HG02763 (cell line): ENCODE data around the gene HS2ST1.
A peak's percentile ranks its signal among the peaks of the same experiment; 100 is the strongest.

Experiments
- ATAC-seq: cut with Tn5 transposase; IDR thresholded peaks from one replicate; pipeline ENCODE4 v1.9.1; 2021; ENCODE audit warnings: mild to moderate bottlenecking, moderate library complexity; ENCODE audit not compliant: unreplicated experiment

HS2ST1 gene

DNA sequence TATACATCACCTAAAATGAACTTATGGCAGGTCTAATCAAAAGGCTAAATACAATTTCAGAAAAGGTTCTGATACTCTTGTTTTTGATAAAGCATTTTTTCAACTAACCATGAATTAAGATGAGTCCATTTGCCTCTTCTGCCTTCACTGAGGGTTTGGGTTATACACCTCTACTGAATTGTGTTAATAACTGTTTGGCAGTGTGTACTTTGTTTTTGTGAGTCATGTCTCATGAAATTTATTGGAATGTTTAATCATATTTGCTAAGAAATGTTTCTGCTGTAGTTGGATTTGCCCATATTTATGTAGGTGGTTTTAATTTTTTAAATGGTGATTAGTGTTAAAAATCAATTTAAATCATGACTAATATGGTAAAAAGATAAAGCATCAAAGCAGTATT lies 190.5 kb downstream of the HS2ST1 start:
- no peak for ATAC-seq

DNA sequence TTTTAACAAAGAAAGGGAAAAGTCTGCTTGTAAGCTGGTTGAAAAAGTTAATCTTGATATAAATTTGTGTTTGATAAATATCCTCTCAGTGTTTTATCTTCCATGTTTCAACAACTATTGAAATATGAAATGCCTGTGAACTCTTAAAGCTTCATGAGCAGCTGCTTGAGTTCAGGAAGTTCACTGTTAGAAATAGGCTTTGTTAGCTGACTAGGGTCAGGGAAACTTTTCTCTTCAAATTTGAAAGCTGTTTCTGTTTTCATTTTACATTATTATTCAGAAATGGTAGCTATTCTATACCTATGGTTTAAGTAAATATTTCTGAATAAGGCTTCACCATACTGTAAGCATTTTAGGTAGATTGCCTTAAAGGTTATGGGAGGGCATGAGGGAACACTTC lies 191.7 kb downstream of the HS2ST1 start:
- no peak for ATAC-seq

DNA sequence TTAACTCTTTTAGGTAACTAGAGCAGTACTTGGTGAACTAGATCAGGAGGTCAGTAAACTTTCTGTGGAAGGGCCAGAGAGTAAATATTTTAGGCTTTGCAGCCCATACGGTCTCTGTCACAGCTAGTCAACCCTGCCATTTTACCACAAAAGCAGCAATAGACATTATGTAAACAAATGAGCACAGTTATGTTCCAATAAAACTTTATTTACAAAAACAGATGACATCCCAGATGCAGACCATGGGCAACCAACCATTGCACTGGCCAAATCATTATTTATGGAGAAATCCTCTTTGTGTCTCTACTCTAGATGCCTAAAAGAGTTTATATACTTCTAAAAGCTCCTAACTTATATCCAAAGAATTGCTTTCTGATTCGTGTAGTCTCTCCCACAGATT lies 192.4 kb downstream of the HS2ST1 start:
- no peak for ATAC-seq

DNA sequence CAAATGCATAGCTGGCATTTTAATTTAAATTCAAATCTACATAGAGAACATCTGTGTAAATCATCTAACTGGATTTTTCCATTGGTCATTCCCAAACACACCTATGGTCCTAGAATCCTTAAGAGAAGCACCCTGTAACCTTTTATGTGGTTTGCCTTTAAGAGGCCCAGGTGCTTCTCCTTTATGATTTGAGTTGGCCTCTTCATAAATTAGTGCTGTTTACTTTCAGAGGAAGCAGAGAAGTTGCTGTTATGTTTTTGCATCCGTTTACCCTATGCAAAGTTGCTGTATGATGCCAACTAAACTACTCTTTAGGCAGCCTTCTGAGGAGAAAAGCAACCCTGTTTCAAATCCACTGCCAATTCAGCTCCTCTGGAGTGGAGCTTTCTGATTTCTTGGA lies 193.8 kb downstream of the HS2ST1 start:
- ATAC-seq: no peak

DNA sequence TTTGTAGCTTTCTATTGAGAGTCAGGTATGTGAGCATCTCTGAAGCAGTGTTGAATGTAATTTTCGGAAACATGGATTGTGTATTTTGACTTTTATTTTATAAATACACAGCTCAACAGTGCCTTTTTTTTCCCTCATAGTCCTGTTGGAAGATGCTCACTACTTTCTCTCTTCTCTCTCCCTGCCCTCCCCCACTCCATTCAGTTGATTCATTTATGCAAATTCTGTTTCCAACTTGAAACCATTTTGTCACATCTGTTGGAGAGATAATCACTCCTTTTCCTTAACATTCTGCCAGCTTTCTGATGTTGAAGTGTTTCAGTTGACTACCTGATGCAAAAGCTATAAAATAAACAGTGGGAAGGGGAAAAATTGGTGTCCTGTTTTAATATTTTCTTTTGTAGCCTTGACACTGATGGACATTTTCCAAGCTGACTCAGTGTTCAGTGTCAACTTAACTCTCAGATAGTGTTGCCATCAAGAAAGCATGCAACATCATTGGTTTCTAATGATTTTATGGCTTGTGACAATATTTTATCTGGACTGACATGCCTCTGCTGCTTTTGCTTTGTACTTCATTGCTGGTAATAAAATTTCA lies 194.5 kb downstream of the HS2ST1 start:
- ATAC-seq: no peak

DNA sequence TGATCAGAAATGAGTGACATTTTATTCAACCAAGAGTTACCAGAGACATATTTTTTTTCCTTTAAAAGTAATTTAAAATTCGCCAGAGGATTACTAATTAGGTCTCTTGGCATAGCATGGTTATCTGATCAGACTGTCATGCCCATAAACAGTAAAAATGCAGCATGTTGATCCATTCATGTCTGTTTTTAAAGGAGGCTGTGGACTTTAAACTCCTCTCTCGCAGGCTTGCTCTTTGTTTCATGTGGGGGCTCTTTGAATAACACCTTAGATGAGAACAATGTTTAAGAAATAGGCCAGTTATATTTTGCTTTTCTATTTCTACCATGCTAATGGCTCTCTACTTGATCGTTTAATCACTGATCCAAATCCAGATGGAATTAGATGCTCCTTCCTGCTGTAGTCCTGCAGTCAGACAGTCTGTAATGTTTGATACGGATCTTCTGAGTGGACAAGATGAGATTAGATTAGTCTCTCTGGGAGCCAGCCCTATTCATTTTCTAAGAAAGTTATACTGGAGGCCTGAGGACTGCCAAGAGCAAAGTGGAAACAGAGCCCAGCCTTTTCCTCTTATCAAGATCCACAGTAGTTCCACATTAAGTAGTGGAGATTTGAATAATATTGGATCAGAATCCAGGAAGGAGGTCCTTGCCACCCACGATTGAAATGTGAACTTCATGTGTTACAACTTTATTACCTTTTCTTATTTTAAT lies 197.4 kb downstream of the HS2ST1 start:
- no peak for ATAC-seq

DNA sequence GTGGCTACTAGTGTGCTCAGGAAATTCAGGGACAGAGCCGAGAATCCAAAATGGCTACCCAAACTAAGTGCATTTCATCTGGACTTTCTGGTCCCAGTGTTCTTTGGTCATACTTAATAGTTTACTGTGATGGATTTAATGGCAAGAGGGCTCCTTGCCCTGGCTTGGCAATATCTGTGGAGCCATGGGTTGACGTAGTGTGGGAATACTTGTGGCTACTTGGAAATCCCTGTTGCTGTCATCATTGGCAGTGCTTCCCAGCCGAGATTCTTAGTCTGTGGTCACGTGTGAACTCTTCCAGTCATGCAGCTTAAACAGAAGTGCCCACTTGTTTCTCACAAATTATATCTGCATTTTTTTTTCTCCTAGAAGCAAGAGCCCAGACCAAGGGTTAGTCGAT lies 198.9 kb downstream of the HS2ST1 start:
- no peak for ATAC-seq

DNA sequence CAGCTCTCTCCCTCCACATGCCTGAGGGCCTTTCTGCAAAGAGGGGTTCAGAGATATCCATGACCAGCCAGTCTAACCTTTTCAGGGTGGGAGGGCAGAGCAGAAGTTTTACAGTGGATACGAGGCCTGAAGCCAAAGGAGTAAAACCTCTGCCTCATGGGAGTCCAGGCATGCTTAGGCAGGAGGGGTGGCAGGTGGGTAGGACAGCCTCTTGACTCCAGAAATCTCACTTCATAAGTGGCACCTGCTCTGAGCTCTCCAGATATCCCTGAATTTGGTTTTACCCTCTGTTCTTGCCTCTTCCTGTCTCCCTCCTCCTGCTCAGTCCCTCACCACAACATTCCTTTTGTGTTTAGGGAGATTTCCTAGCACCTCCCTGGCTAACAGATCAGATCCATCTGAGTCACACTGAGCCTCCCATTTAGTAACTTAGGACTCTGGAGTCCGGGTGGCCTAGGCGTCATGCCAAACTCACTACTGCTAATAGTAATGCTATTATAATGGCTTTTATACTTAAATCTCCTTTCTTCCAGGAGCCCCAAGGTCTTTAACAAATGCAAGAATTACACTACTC lies 201.0 kb downstream of the HS2ST1 start:
- ATAC-seq: no peak

DNA sequence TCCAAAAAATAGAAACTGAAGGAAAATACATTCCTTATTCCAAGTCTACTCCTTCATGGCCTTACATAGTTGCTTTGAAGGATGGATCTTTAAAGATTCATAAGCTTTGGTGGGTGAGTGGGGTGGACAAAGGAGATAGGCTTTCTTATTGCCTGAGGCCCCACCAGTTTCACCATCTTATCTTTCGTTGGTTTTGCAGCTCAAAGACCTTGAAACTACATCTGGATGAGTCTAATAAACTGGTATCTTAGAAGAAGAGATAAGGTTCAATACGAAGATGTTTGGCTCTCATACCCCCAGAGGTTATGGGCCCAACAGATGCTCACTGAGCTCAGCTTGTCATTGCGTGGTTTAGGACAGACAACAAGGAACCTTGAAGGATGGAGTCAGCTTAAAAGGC lies 201.5 kb downstream of the HS2ST1 start:
- ATAC-seq: no peak

DNA sequence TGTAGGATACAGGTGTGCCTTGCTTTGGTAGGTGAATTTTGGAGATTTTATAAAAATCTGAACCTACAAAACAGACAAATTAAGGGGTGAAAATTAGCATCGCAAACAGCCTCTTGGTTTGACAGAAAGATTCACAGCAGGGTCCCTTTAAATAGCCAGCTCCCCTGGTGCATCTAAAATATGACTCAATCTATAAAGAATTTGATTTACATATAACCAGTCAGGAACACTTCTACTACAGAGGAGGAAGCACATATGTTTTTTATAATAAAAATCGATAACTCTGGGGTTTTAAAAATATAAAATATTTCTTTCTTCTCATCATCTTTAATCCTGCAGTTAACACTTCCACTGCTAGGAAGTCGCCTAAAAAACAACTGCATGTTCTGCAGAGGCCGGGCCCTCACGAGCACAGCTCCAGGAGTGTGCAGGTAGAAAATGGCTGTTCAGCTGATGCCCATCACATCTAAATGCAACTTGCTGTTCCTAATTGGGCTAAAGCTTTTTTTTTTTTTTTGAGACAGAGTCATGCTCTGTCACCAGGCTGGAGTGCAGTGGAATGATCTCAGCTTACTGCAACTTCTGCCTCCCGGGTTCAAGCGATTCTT lies 203.4 kb downstream of the HS2ST1 start:
- ATAC-seq: no peak

DNA sequence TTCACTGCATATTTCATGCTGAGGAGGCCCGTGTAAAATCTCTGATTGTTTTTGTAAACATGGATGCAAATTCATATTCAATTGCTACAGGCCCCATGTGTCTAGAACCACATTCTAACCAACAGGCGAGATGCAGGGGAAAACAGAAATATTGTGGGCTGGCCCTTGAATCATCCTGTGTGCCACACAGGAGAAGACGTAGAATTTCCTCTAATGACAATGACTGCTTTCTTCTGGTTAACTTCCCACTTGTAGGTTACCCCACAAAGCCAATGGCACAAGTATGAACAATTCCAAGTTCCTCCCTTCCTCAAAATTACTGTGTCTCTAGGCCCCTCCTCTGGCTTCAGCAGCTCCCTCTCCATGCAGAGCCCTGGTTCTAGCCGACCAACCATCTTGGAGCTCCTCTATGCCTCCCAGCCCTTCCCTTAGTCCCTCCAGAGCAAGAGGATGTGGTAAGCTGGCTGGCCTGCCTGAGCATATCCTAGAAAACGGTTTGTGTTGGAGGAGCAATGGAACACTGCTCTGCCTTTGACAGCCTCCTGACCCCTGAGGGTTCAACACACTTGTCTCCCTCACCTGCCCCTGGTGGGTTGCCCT lies 205.2 kb downstream of the HS2ST1 start:
- ATAC-seq: no peak

DNA sequence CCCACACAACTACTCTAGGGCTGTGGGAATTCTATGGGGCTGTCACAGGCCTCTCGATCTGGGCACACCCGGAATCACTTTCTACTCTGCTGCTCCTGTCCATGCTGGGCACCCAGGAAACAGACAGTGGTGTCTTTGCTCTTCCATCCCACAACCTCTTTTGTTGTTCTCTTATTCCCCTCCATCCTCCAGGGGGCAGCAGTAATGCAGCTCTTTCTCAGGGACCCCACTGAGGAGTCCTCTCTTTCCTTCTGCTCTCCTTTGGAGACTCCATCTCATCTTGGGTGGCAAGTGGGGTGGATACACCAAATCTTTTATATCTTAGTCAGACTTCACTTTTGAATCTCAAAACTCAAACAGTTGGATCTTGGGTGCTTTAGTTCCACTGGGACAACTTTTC lies 206.3 kb downstream of the HS2ST1 start:
- no peak for ATAC-seq

DNA sequence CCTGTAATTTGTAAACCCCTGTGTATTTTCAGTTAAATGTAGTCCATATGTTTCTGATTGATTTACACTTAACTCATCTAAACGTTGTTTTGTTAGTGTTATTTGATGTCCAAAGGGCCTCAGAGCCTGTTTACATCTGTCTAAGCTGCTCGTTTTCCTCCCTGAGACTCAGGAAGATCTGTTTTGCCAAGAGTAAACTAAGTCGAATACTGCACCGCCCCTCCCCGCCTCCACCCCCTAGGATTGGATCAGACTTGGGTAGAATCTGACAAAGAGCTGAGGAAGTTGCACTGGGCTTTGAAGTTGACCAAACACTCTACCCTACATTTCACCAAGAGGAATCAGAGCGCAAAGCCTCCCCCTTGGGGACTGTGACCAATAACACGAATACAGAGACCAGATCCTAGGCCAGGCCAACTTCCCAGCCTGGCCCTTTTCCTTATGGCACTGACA lies 207.3 kb downstream of the HS2ST1 start:
- no peak for ATAC-seq

DNA sequence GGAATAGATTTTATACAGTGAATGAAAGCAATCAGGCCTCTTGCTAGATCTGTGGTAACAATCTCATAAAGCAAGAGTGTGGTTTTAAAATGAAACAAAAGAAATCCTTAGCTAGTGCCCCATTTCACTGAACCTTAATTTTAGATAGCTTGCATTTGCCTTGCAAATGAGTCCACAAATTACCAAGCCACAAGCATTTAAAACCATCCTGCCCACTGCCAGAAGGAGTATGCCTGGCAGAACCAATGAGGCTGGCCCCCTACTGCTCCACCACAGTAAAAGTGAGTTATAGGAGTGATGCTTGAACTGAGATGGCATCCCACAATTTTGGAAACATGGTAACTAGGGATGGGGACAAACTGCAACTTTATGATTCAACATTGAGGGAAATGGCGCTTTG lies 207.8 kb downstream of the HS2ST1 start:
- no peak for ATAC-seq

DNA sequence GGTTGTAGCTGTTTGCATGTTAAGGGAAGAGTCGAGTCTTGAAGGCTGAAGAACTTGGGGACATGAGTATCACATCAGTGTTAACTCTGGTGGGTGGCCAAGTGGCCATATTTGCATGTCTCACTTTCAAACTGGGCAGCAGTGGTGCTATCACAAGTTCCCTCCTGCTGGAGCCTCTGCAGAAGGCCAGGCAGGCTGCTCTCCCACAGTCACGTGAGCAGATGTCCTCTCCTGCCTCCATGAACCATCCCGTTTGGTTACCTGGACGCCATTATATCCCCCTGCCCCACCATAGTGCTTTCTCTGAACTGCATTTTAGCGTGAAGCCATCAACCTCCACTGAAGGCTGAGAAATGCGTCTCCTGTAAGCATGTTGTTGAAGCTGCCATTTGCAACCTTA lies 209.2 kb downstream of the HS2ST1 start:
- no peak for ATAC-seq

DNA sequence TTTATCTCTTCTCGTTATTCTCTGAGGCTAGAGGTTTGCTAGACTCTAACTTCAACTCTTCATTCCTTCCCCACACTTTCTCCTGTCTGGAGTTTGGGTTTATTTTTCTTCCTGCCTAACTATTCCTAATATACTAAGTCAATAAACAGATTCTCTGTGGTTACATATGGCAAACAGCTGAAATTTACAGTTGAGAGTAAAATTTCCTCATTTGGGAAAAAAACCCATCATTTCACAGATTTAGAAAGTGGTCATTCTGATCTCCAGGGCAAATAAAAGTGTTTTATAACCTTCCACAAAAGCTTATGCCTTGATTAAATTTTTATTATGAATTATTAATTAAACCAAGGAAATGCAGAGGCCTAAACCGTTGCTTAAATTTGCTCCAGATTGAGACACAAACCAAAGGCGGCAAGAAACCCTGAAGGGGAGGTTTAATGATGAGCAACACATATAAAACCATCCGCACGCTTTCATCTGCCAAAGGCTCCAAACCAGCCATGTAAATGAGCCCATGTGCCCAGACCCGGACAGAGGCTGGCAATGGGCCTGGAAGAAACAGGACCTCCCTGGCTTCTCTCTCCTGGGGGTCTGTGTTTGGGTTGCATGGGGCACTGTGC lies 212.6 kb downstream of the HS2ST1 start:
- no peak for ATAC-seq

DNA sequence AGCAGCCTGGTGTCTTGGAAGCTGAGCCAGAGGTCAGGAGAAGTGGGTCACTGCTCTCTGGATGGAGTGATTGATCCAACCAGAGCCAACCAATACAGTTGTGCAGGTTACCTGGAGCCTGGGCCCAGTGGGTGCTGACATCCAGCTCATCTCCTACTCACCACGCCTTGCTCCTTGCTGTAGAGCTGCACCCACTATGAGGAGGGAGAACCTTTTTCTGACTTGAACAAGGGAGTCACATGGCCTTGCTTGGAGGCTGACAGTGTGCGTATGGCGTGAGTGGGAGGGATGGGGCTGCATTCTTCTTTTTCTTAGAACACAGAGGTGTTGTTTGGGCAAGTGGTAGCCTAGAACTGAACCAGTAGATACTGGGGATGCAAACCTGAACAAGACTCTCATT lies 213.1 kb downstream of the HS2ST1 start:
- ATAC-seq: no peak

DNA sequence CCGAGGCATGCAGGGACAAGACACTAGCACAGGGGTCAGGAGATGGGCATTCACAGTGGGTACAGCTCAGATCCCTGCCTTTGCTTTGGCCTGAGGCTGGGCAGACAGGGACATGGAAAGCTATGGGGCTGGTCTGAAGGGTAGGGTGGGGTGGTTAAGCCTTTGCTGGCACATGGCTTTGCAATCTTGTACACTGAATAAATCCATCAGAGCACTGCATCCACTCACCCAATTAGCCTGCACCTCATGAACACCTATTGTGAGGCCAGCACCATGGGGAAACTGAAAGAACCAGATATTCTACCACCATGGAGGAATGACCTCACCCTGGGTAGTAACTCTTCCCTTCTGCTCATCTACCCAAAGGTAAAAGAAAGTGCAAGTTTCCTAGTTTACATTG lies 214.6 kb downstream of the HS2ST1 start:
- ATAC-seq: no peak

DNA sequence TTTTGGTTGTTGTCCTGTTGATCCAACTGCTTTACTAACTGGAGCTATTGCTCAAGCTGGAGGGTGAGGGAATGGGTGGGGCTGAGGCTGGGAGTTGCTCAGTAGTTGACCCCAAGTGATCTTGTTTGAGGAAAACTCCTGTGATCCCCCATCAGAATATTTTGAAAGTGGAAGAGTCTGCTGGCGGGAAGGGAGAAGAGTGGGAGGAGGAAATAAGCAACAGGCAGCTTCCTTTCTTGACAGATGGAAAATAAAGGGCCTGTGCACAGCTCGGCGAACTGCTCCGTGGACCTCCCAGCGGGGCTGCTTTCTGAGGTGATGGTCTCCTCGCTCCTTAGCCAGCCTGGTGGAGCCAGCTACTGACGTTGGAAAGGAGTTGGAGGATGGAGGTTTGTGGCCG lies 215.2 kb downstream of the HS2ST1 start:
- ATAC-seq: no peak

DNA sequence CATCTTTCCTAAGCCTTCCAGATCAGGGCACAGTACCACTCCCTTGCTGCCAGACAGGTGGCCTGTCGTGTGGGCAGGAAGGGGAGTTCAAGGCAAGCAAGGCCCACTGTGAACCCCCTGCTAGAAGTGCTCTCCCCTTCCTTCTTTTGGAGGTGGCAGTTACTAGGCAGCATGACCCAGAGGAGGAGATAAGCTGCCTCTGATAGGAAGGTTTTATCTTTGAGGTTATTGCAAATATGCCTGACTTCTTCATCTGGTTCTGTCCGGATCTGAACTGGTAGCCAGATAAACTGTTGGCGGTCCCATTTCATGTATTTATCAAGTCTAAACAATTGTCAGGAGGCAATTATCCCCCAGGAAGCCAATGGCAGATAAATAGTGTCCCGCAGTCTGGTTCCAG lies 216.0 kb downstream of the HS2ST1 start:
- ATAC-seq: no peak

DNA sequence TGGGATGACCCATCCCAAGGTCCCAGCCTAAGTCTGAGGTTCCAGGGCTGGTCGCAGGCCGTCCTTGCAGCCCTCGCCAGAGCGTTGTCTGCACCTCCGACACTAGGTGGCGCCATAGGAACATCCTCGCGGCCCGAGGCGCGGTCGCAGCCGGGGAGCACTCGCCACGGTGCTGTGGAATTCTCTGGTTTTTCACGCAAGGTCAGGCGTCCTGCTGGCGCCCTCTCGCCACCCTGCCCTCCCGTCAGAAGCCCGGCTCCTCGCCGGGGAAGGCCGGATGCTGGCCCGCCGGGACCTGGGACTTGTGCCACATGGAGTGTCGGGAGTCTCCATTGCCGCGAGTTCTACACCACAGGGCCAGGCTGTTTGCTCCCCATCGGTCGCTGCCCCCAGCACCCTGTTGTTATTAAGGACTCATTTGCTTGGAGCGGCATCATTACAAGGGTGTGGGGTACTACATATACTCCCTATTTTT lies 217.4 kb downstream of the HS2ST1 start:
- ATAC-seq: peak; percentile 98
